PC-9 (cell line): ENCODE results near the gene FOXN4.

Experiments
- CTCF ChIP-seq: fragments of 200-600 bp; sonication (generic); conservative IDR thresholded peaks from 2 replicates; pipeline ENCODE4 v1.6.1; 2017; ENCODE audit warnings: mixed run types, antibody characterized with exemption, mild to moderate bottlenecking, moderate library complexity
- EZH2 ChIP-seq: fragments of 200-600 bp; sonication (generic); IDR thresholded peaks from 2 replicates; pipeline ENCODE4 v1.8.0; 2017; ENCODE audit warnings: antibody characterized with exemption, low read depth

DNA sequence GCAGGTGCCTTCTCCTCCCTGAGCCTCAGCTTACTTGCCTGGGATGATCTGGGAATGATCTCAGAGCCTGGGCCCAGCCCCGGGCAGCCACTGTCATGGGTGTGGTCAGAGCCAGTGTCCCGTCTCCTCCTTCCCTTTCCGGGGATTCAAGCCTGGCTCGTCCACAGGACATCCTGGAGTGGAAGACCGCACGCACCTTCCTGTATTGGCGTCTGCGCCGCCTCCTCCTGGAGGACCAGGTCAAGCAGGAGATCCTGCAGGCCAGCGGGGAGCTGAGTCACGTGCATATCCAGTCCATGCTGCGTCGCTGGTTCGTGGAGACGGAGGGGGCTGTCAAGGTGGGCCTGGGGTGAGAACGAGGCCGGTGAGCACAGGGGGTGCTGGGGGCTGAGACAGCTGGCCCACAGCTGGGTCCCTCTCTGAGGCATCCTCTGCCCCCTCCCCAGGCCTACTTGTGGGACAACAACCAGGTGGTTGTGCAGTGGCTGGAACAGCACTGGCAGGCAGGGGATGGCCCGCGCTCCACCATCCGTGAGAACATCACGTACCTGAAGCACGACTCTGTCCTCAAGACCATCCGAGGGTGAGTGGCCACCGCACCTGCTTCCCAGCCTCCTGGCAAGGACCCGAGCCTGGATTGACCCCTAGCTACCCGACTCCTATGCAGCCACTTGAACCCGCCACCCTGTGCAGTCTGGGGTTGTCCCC lies 44.0 kb downstream of the FOXN4 start:
- TF ChIP-seq CTCF (no peak), EZH2 (no peak)
